ENCODE measurements around the gene DRC7.

The DRC7 gene

DNA sequence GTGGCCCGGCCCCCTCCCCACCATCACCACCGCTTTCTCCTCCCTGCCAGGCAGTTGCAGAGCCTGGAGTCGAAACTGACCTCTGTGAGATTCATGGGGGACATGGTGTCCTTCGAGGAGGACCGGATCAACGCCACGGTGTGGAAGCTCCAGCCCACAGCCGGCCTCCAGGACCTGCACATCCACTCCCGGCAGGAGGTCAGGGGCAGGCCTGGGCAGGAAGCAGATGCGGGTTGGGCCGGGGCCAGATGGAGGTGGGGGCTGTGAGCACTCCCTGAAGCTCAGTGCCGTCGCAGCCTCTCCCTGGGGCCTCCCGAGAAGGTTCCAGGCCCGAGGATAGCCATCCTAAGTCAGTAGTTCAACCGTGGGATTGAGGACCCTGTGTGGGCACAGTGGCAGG lies 40.7 kb upstream of the DRC7 start:
- Mint-ChIP-seq H3K4me3 (no peak overlapping the region), H3K27me3 (no peaks in the 10 kb centered on the region), H3K9me3 (no peaks in the 10 kb centered on the region), H3K4me1 (peaks cover 16% of the 10 kb centered on the region), H3K27ac (peak overlapping the region in 1 of 2 donors; percentile 87)
- ATAC-seq (no peak), DNase-seq (no peak)

DNA sequence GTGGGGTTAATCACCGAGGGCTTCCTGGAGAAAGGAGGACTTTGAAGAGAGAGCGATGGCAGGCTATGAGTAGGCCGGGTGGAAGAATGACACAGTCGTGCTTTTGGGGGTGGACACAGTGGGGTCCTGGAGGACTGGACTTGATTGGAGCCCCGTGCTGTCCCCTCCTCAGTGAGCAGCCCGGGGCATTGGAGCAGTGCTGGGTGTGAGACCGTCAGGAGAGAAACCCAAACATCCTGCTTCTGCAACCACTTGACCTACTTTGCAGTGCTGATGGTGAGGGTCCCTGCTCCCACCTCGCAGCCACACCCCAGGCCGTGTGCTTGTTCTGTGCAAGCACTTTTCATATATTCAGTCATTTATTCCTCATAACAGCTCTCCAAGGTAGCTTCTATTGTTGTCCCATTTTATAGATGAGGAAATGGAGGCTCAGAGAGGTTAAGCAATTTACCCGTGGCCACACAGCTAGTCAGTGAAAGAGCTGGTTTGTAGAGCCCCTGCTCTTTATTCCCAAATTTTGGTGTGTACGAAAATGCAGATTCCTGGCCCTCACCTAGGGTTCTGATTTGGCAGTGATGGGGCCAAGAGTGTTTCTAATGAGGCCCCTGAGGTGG lies 38.2 kb upstream of the DRC7 start:
- H3K27me3 Mint-ChIP-seq, result no peaks in the 10 kb centered on the region
- DNase-seq, result no peak
- ATAC-seq, result no peak
- H3K27ac Mint-ChIP-seq, result no peak overlapping the region
- H3K9me3 Mint-ChIP-seq, result no peaks in the 10 kb centered on the region
- H3K4me3 Mint-ChIP-seq, result no peak overlapping the region
- H3K4me1 Mint-ChIP-seq, result peaks cover 10% of the 10 kb centered on the region

DNA sequence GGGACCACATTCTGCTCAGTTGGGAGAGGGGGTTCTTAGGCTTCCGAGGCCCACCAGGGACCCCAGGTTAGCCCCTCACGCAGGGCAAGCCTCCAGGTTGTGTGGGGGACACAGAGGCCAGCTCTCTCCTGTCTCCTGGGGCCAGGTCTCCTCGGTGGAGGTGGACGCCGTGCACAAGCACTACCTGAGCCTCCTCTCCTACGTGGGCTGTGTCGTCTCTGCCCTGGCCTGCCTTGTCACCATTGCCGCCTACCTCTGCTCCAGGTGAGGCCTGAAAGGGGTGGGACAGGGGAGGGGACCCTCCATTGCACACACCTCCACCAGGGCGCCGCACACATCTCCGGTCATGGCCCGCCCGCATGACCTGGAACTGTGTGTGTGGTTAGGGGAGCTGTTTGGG lies 37.4 kb upstream of the DRC7 start:
- H3K27me3 Mint-ChIP-seq, result no peaks in the 10 kb centered on the region
- H3K4me1 Mint-ChIP-seq, result peaks cover 2% of the 10 kb centered on the region
- ATAC-seq (no peak), DNase-seq (no peak)
- H3K4me3 Mint-ChIP-seq, result no peak overlapping the region
- no peaks in the 10 kb centered on the region for H3K9me3 Mint-ChIP-seq
- H3K27ac Mint-ChIP-seq, result no peak overlapping the region

DNA sequence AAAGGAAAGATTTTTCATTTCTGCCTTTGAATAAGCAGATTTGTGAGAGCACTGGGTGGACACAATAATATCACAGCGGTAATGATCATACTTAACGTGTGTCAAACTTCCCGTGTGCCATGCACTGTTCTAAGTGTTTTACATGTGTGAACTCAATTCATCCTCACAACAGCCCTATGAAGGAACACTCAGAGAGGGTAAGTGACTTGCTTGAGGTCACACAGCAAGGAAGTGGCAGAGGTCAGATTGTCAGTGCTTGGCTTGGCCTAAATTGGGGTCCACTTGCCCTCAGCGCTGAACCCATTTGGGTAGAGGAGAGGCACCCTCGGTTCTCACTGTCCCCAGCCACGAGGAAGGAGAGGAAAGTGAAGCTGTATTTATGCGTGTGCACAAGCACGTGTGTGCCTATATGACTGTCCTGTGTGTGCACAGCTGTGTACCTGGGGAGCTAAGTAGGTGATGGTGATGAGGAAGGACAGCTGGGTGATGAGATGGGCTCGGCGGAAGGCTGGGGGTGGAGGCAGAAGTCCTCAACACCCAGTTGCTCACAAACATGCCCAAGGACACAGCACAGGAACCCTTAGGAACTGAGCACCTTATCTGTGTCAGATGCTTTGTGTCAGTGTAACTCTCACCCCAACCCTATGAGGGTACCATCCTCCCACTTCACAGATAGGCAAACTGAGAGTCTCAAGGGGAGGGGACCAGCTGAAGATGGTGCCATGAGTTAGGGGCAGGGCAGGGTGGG lies 36.3 kb upstream of the DRC7 start:
- no peak overlapping the region for H3K4me3 Mint-ChIP-seq
- no peaks in the 10 kb centered on the region for H3K27me3 Mint-ChIP-seq
- no peak overlapping the region for H3K27ac Mint-ChIP-seq
- no peaks in the 10 kb centered on the region for H3K9me3 Mint-ChIP-seq
- DNase-seq (no peak), ATAC-seq (no peak)
- no peaks in the 10 kb centered on the region for H3K4me1 Mint-ChIP-seq

DNA sequence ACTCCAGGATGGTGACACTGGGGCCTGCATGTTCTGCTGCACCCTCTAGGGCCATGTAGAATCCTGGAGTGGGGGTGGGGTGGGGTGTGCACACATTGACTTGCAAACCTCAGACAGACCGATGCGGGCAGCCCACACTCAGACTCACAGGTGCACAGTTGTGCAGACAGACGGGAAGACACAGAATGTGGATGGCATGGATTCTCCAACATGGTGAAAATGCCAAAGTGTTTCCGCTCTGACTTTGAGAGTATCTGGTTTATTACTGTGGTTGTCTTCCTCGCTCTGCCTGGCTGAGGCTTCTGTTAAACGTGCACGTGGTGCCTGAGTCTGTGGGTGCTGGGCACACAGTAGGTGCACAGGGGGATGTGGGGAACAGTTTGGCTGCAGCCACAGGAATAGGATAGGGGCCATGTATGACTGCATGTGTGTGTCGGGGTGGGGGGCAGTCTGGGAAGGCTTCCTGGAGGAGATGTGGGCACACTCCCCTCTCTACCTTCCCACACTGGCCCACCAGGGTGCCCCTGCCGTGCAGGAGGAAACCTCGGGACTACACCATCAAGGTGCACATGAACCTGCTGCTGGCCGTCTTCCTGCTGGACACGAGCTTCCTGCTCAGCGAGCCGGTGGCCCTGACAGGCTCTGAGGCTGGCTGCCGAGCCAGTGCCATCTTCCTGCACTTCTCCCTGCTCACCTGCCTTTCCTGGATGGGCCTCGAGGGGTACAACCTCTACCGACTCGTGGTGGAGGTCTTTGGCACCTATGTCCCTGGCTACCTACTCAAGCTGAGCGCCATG lies 35.5 kb upstream of the DRC7 start:
- Mint-ChIP-seq H3K4me3 (no peak overlapping the region), H3K27me3 (no peaks in the 10 kb centered on the region), H3K9me3 (no peaks in the 10 kb centered on the region), H3K27ac (no peak overlapping the region), H3K4me1 (no peaks in the 10 kb centered on the region)
- ATAC-seq (no peak), DNase-seq (no peak)

DNA sequence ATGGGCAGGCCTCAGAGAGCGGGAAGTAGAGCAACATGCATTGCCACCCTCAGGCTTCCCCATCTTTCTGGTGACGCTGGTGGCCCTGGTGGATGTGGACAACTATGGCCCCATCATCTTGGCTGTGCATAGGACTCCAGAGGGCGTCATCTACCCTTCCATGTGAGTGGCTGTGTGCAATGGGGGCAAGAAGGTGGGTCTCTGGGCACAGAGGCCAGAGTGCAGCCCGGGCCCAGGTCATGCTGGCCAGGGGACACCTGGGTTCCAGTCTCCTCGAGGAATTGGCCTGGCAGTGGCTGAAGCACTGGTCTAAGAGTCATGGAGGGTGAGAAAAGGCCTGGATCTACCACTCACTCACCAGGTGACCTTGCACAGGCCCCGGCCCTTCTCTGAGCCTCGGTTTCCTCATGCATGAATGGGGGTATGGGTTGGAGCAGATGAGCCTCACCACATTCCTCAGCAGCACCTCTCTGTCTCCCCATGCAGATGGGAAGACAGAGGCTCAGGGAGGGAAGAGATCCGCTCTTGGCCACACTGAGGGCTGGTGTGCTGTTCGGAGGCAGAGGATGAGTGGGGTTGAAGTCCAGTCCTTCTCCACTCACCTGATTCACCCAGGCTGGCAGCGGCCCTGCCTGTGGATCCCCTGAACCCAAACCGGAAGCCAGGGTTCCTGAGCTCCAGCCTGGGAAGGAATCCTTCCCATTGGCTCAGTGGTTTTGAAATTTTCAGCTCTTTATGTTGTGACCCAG lies 33.7 kb upstream of the DRC7 start:
- no peaks in the 10 kb centered on the region for H3K9me3 Mint-ChIP-seq
- H3K27ac Mint-ChIP-seq, result no peak overlapping the region
- no peak for DNase-seq
- no peaks in the 10 kb centered on the region for H3K4me1 Mint-ChIP-seq
- no peak for ATAC-seq
- no peak overlapping the region for H3K4me3 Mint-ChIP-seq
- H3K27me3 Mint-ChIP-seq, result no peaks in the 10 kb centered on the region

DNA sequence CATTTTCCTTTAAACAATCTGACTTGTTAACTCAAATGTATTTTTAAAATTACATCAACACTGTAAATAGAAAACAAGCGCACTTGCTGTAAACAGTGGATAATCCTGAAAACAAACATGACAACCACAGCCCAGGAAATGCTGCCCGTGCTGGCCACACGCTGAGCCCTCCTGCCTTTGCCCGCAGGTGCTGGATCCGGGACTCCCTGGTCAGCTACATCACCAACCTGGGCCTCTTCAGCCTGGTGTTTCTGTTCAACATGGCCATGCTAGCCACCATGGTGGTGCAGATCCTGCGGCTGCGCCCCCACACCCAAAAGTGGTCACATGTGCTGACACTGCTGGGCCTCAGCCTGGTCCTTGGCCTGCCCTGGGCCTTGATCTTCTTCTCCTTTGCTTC lies 33.1 kb upstream of the DRC7 start:
- no peak overlapping the region for H3K27ac Mint-ChIP-seq
- H3K4me1 Mint-ChIP-seq, result no peaks in the 10 kb centered on the region
- H3K27me3 Mint-ChIP-seq, result no peaks in the 10 kb centered on the region
- no peaks in the 10 kb centered on the region for H3K9me3 Mint-ChIP-seq
- no peak for ATAC-seq
- H3K4me3 Mint-ChIP-seq, result no peak overlapping the region
- no peak for DNase-seq

DNA sequence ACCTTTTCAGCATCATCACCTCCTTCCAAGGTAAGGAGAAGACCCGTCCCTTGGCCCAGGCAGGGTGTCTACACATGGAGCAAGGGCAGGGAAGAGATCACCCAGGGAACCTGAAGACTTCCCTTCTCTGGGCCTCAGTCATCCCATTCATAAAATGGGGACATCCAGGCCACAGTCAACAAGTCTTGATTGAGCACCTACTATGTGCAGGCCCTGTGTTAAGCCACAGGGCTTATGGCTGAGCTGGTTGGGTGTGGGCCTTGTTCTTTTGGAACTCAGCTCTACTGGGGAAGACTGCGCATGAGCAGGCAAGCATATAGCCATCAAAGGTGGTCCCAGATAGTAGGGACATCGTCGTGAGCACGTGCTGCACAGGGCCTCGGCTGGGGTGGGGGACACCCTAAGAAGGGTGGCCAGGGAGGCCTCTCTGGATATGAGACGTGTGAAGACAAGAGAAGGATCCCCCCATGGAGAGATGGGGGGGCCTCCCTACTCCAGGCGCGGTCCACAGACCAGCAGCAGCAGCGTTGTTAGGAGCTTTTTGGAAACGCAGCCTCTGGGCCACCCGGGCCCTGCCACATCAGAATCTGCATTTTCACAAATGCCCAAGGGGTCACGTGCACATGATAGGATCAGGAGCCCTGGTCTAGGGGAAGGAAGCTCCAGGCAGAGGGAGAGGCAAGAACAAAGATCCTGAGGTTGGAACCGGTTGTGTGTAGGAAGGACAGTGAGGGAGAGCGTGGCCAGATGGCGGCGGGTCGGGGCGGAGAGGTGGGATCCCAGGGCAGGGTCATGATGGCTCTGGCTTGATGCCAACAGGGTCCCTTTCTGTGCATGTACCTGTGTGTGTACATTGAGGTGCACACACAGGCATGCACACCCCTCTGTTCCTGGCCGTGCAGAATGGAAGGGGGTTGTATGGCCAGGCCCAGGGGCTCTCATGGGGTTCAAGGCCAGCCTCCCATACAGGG lies 32.4 kb upstream of the DRC7 start:
- no peak for ATAC-seq
- peak overlapping the region in 1 of 2 donors; percentile 13 for H3K27ac Mint-ChIP-seq
- no peaks in the 10 kb centered on the region for H3K9me3 Mint-ChIP-seq

DNA sequence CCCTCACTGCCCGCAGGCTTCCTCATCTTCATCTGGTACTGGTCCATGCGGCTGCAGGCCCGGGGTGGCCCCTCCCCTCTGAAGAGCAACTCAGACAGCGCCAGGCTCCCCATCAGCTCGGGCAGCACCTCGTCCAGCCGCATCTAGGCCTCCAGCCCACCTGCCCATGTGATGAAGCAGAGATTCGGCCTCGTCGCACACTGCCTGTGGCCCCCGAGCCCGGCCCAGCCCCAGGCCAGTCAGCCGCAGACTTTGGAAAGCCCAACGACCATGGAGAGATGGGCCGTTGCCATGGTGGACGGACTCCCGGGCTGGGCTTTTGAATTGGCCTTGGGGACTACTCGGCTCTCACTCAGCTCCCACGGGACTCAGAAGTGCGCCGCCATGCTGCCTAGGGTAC lies 31.2 kb upstream of the DRC7 start:
- DNase-seq (no peak), ATAC-seq (no peak)
- H3K27ac Mint-ChIP-seq, result no peak overlapping the region
- H3K4me1 Mint-ChIP-seq, result no peaks in the 10 kb centered on the region
- H3K4me3 Mint-ChIP-seq, result no peak overlapping the region
- no peaks in the 10 kb centered on the region for H3K27me3 Mint-ChIP-seq
- H3K9me3 Mint-ChIP-seq, result no peaks in the 10 kb centered on the region

More for the DNA sequence above, 32.4 kb upstream of the DRC7 start:
- no peak overlapping the region for H3K4me3 Mint-ChIP-seq
- no peaks in the 10 kb centered on the region for H3K27me3 Mint-ChIP-seq
- no peaks in the 10 kb centered on the region for H3K4me1 Mint-ChIP-seq
- no peak for DNase-seq

DNA sequence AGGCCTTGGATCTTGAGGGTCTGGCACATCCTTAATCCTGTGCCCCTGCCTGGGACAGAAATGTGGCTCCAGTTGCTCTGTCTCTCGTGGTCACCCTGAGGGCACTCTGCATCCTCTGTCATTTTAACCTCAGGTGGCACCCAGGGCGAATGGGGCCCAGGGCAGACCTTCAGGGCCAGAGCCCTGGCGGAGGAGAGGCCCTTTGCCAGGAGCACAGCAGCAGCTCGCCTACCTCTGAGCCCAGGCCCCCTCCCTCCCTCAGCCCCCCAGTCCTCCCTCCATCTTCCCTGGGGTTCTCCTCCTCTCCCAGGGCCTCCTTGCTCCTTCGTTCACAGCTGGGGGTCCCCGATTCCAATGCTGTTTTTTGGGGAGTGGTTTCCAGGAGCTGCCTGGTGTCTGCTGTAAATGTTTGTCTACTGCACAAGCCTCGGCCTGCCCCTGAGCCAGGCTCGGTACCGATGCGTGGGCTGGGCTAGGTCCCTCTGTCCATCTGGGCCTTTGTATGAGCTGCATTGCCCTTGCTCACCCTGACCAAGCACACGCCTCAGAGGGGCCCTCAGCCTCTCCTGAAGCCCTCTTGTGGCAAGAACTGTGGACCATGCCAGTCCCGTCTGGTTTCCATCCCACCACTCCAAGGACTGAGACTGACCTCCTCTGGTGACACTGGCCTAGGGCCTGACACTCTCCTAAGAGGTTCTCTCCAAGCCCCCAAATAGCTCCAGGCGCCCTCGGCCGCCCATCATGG lies 30.5 kb upstream of the DRC7 start:
- Mint-ChIP-seq H3K4me1 (peaks cover 4% of the 10 kb centered on the region), H3K4me3 (no peak overlapping the region), H3K27me3 (no peaks in the 10 kb centered on the region), H3K27ac (no peak overlapping the region), H3K9me3 (no peaks in the 10 kb centered on the region)
- ATAC-seq, result no peak
- no peak for DNase-seq

DNA sequence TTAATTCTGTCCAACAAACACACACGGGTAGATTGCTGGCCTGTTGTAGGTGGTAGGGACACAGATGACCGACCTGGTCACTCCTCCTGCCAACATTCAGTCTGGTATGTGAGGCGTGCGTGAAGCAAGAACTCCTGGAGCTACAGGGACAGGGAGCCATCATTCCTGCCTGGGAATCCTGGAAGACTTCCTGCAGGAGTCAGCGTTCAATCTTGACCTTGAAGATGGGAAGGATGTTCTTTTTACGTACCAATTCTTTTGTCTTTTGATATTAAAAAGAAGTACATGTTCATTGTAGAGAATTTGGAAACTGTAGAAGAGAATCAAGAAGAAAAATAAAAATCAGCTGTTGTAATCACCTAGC lies 30.0 kb upstream of the DRC7 start:
- H3K4me1 Mint-ChIP-seq, result peaks cover 10% of the 10 kb centered on the region
- DNase-seq, result no peak
- H3K9me3 Mint-ChIP-seq, result no peaks in the 10 kb centered on the region
- H3K27ac Mint-ChIP-seq, result no peak overlapping the region
- H3K4me3 Mint-ChIP-seq, result no peak overlapping the region
- no peak for ATAC-seq
- no peaks in the 10 kb centered on the region for H3K27me3 Mint-ChIP-seq

DNA sequence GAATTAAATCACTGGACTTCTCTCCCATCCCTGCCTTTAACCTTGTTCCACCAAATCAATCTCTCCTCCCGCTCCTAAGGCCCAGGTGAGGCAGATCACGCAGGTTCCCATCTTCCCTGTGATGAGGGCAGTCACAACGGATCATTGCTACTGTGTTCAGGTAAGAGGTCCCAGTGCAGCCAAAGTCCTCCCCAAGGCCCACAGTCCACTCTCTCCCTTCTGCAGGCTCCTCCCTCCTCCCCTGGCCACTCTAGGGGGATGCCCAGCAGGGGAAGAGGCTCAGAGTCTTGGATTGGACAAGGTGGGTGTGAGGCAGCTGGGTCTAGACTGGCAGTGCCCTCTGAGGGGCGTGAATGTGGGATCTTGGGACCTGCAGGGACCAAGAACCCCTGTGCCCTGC lies 29.1 kb upstream of the DRC7 start:
- Mint-ChIP-seq H3K9me3 (no peaks in the 10 kb centered on the region), H3K27me3 (no peaks in the 10 kb centered on the region), H3K27ac (no peak overlapping the region), H3K4me3 (no peak overlapping the region), H3K4me1 (peaks cover 12% of the 10 kb centered on the region)
- ATAC-seq (no peak), DNase-seq (no peak)

DNA sequence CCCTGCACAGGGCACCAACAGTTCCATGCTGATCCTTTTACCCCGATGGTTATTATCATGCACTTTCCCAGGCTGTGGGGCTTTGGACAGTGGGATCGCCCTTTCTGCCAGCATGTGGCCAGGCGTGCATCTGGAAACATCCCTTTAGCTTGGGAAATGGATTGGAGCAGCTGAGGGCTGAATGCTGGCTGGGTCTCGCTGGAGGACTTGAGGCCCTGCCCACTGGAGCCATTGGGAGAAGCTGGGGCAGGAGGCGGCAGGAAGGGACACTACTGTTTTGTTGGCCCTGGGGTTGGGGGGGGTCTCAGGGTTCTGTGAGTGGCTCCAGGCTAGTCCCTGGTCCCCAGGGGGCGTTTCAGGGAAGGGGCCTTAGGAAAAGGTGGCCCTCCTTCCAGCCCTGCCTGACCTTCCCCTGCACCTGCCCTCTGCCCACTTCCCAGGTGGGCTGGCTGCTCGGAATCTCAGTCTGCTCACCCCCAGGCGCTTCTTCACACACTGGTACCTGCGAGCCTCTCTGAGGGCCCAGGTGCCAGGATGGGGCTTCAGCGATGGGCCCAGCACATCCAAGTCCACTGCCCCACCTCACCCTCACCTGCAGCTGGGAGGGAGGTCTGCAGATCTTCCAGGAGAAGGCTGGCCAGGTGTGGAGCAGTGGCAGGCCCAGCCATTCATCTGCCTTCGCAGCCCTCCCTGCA lies 28.1 kb upstream of the DRC7 start:
- no peak overlapping the region for H3K4me3 Mint-ChIP-seq
- DNase-seq, result no peak
- H3K27ac Mint-ChIP-seq, result no peak overlapping the region
- H3K4me1 Mint-ChIP-seq, result peaks cover 12% of the 10 kb centered on the region
- ATAC-seq, result no peak
- no peaks in the 10 kb centered on the region for H3K27me3 Mint-ChIP-seq
- H3K9me3 Mint-ChIP-seq, result no peaks in the 10 kb centered on the region

DNA sequence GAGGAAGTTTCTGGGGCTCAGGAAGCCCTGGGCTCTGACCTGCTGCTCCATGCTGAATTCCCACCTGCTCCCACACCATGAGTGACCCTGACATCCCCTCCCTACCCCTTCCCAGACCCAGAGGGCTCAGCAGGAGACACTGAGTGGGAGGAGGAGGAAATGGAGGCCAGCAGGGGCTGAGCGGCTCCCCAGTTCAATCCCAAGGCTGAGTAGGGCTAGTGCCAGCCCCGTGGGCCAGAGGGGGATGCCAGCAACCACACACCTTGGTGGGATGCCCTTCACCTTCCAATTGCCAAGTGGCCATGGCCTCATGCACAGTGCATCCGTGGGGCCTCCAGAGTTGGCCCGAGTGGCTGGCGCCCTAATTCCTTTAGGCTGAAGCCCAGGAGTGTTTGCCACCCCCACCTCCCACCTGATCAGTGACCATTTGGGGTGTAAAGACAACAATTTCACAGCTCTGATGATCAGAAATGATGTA lies 27.5 kb upstream of the DRC7 start:
- no peak overlapping the region for H3K4me3 Mint-ChIP-seq
- peaks cover 12% of the 10 kb centered on the region for H3K4me1 Mint-ChIP-seq
- H3K9me3 Mint-ChIP-seq, result no peaks in the 10 kb centered on the region
- DNase-seq (no peak), ATAC-seq (no peak)
- H3K27ac Mint-ChIP-seq, result no peak overlapping the region
- H3K27me3 Mint-ChIP-seq, result no peaks in the 10 kb centered on the region

Measured in stimulated activated naive CD8-positive, alpha-beta T cell treated with anti-CD3 and anti-CD28 coated beads, Interleukin-15, amount 100 ng/mL, for 72 hours (primary cell).